ENCODE measurements around the gene GFI1. TPM values are rescaled to one million over a fixed set of nuclear protein-coding genes. Genes with fewer than 3 reads are reported as not detected.

The GFI1 gene
- total and polyA plus RNA-seq, 2 donors (not counting 3 experiments of a cell fraction or from before 2014, with no cell fraction given), result 0.11 to 0.22 TPM

DNA sequence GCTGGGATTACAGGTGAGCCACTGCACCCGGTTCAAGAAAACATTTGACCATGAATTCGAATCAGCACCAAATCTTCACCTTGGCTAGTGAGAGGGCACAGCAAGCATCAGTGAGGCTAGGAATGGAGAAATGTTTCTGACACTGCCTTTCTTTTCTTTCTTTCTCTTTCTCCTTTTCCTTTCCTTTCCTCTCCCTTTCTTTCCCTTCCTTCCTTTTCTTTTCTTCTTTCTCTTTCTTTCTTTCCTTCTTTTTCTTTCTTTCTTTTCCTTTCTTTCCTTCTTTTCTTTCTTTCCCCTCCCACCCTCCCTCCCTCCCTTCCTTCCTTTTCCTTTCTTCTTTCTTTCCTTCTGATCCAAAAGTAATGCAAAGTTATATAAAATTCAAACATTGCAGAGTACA is 40.9 kb downstream of the GFI1 start:
- H2AFZ ChIP-seq (ENCODE audit: low read depth, low read length), result no peak overlapping the region
- H3K9me1 ChIP-seq (replicated peaks; ENCODE audit: control insufficient read depth, extremely low read depth, insufficient read depth, low read length), result no peaks in the 10 kb centered on the region
- FAIRE-seq, result no peak
- no TSS peak for BruUV-seq (replicated peaks)
- no peaks in the 10 kb centered on the region for H4K20me1 ChIP-seq (replicated peaks; ENCODE audit: control insufficient read depth, extremely low read depth, insufficient read depth, low read length)
- CTCF ChIA-PET, result no interaction called here
- POLR2A ChIA-PET, result no interaction called here
- H3K79me2 ChIP-seq (ENCODE audit: control insufficient read depth, insufficient read depth, low read length), result no peaks in the 10 kb centered on the region
- no peaks in the 10 kb centered on the region for H3K9me3 ChIP-seq (replicated peaks; ENCODE audit: control insufficient read depth, insufficient read depth, low read length)
- no peak for DNase-seq (ENCODE audit: low read depth, low spot score)
- H3K27me3 ChIP-seq (ENCODE audit: control insufficient read depth in 2 of 2, insufficient read depth in 2 of 2, low read length in 2 of 2), result peaks cover 0 to 5% of the 10 kb centered on the region in 2 experiments
- TF ChIP-seq POLR2A (IDR thresholded peaks at IDR 0.05; ENCODE audit: low read depth, low read length) (no peak), MYC (IDR thresholded peaks at IDR 0.05; ENCODE audit: low read depth, low read length) (no peak), POLR2AphosphoS5 (IDR thresholded peaks at IDR 0.05; ENCODE audit: insufficient read depth, low read depth, low read length) (no peak), GATA2 (IDR thresholded peaks at IDR 0.05; ENCODE audit: insufficient read depth, insufficient read length, low read depth, low read length) (no peak), EZH2 (IDR thresholded peaks at IDR 0.05; ENCODE audit: borderline replicate concordance, low read depth, low read length, severe bottlenecking) (no peak), FOS (IDR thresholded peaks at IDR 0.05; ENCODE audit: borderline replicate concordance, insufficient read depth, low read length) (no peak), JUN (IDR thresholded peaks at IDR 0.05; ENCODE audit: borderline replicate concordance, insufficient read depth, insufficient read length, low read depth) (no peak)
- TF ChIP-seq, protein P1, sequence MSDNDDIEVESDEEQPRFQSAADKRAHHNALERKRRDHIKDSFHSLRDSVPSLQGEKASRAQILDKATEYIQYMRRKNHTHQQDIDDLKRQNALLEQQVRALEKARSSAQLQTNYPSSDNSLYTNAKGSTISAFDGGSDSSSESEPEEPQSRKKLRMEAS (IDR thresholded peaks at IDR 0.05; ENCODE audit: insufficient read depth, insufficient read length), result no peak
- TF ChIP-seq, protein P2, sequence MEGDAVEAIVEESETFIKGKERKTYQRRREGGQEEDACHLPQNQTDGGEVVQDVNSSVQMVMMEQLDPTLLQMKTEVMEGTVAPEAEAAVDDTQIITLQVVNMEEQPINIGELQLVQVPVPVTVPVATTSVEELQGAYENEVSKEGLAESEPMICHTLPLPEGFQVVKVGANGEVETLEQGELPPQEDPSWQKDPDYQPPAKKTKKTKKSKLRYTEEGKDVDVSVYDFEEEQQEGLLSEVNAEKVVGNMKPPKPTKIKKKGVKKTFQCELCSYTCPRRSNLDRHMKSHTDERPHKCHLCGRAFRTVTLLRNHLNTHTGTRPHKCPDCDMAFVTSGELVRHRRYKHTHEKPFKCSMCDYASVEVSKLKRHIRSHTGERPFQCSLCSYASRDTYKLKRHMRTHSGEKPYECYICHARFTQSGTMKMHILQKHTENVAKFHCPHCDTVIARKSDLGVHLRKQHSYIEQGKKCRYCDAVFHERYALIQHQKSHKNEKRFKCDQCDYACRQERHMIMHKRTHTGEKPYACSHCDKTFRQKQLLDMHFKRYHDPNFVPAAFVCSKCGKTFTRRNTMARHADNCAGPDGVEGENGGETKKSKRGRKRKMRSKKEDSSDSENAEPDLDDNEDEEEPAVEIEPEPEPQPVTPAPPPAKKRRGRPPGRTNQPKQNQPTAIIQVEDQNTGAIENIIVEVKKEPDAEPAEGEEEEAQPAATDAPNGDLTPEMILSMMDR (IDR thresholded peaks at IDR 0.05; ENCODE audit: extremely low read depth in 1 of 2, insufficient read depth in 1 of 2, low read depth in 1 of 2, low read length in 2 of 2), result no peak
- no peak overlapping the region for H3K27ac ChIP-seq (ENCODE audit: insufficient read depth, low read depth, low read length)
- dilution Hi-C loops (cut with MboI; ENCODE audit: extremely low pct_ligation_motif_present, low sequenced_read_pairs), result no loop called here
- intact Hi-C loops (cut with micrococcal nuclease), result no loop called here
- H3K4me2 ChIP-seq (ENCODE audit: insufficient read depth, low read length), result no peak overlapping the region
- no peak overlapping the region for H3K4me3 ChIP-seq (replicated peaks in 1 of 3; ENCODE audit: insufficient read depth in 1 of 3, low read depth in 1 of 3, low read length in 3 of 3)
- H3K4me1 ChIP-seq (ENCODE audit: control insufficient read depth, extremely low read depth, insufficient read depth, low read length), result peaks cover 7% of the 10 kb centered on the region
- no peaks in the 10 kb centered on the region for H3K36me3 ChIP-seq (ENCODE audit: control insufficient read depth in 2 of 2, extremely low read depth in 1 of 2, insufficient read depth in 2 of 2, low read length in 2 of 2)
- no peak overlapping the region for H3K9ac ChIP-seq (replicated peaks; ENCODE audit: extremely low read depth, insufficient read depth, low read length)
